NCI-H146 treated with DMSO at 0.1 percent for 48 hours (cell line): ENCODE data around the gene PRR15L.
A peak's percentile ranks its signal among the peaks of the same experiment; 100 is the strongest.

Experiments
- DNase-seq: peaks from one replicate; lab custom pipeline; 2025; ENCODE audit not compliant: unreplicated experiment; lab: John Stamatoyannopoulos, UW

PRR15L gene

GRCh38 chr17:47962901-47963300 is 5.2 kb upstream of the PRR15L start:
- no peak for DNase-seq

GRCh38 chr17:47961406-47961805 is 3.7 kb upstream of the PRR15L start:
- no peak for DNase-seq

GRCh38 chr17:47959825-47960655 is 2.4 kb upstream of the PRR15L start:
- DNase-seq = peak; percentile 94

- DNase-seq = peak; percentile 69
Measured at GRCh38 chr17:47956791-47957590, 692 bp downstream of the PRR15L start.

GRCh38 chr17:47955497-47956461 is 1.9 kb downstream of the PRR15L start:
- no peak for DNase-seq

GRCh38 chr17:47953909-47954308 is 3.8 kb downstream of the PRR15L start:
- no peak for DNase-seq

GRCh38 chr17:47952171-47953021 is 5.3 kb downstream of the PRR15L start:
- no peak for DNase-seq

- DNase-seq = no peak
Measured at GRCh38 chr17:47950448-47950847, 7.2 kb downstream of the PRR15L start.

- no peak for DNase-seq
Measured at GRCh38 chr17:47949946-47950345, 7.7 kb downstream of the PRR15L start.

GRCh38 chr17:47949197-47949759 is 8.4 kb downstream of the PRR15L start:
- DNase-seq = peak; percentile 36

GRCh38 chr17:47948706-47949196 is 8.9 kb downstream of the PRR15L start:
- DNase-seq = no peak

GRCh38 chr17:47946929-47947397 is 10.7 kb downstream of the PRR15L start:
- DNase-seq = peak; percentile 88

- DNase-seq = no peak
Measured at GRCh38 chr17:47946516-47946915, 11.2 kb downstream of the PRR15L start.

GRCh38 chr17:47945529-47946508 is 11.9 kb downstream of the PRR15L start:
- DNase-seq = no peak

- DNase-seq = no peak
Measured at GRCh38 chr17:47945080-47945479, 12.6 kb downstream of the PRR15L start.

GRCh38 chr17:47942568-47942967 is 15.1 kb downstream of the PRR15L start:
- DNase-seq = no peak

GRCh38 chr17:47942096-47942510 is 15.6 kb downstream of the PRR15L start:
- DNase-seq = no peak
